Smooth muscle cell (in vitro differentiated cells): Measurements from ENCODE around the gene ZNF628. TPM values are rescaled to one million over a fixed set of nuclear protein-coding genes. Genes with fewer than 3 reads are reported as not detected.

Experiments used
- DNase-seq: peaks from one replicate; lab custom pipeline; 2025; ENCODE audit not compliant: unreplicated experiment; lab: John Stamatoyannopoulos, UW
- H2AFZ ChIP-seq: fragments of 200-600 bp; sonication (generic); 2 replicates; pipeline ENCODE4 v1.6.0; 2016; ENCODE audit warnings: antibody characterized with exemption, low read depth, mild to moderate bottlenecking
- H3F3A ChIP-seq: fragments of 200-600 bp; sonication (generic); 2 replicates; pipeline ENCODE4 v1.6.0; 2017; ENCODE audit warnings: antibody characterized with exemption, low read depth
- H3K27ac ChIP-seq: fragments of 200-600 bp; sonication (generic); 2 replicates; pipeline ENCODE4 v1.5.1; 2016; ENCODE audit warnings: low read depth, mild to moderate bottlenecking
- H3K27me3 ChIP-seq: fragments of 200-600 bp; sonication (generic); 2 replicates; pipeline ENCODE4 v1.6.1; 2016; ENCODE audit warnings: low read depth, mild to moderate bottlenecking
- H3K36me3 ChIP-seq: fragments of 200-600 bp; sonication (generic); 2 replicates; pipeline ENCODE4 v1.5.1; 2016; ENCODE audit warnings: low read depth
- H3K4me1 ChIP-seq: fragments of 200-600 bp; sonication (generic); 2 replicates; pipeline ENCODE4 v1.5.1; 2016; ENCODE audit warnings: low read depth
- H3K4me2 ChIP-seq: fragments of 200-600 bp; sonication (generic); 2 replicates; pipeline ENCODE4 v1.6.0; 2016; ENCODE audit warnings: mild to moderate bottlenecking
- H3K4me3 ChIP-seq: fragments of 200-600 bp; sonication (generic); 2 replicates; pipeline ENCODE4 v1.5.1; 2016; ENCODE audit warnings: mild to moderate bottlenecking
- H3K79me2 ChIP-seq: fragments of 200-600 bp; sonication (generic); 2 replicates; pipeline ENCODE4 v1.6.0; 2016; ENCODE audit warnings: low read depth, mild to moderate bottlenecking
- H3K9ac ChIP-seq: fragments of 200-600 bp; sonication (generic); 2 replicates; pipeline ENCODE4 v1.6.0; 2016; ENCODE audit warnings: low read depth
- H3K9me3 ChIP-seq: fragments of 200-600 bp; sonication (generic); replicated peaks from 2 replicates; pipeline ENCODE4 v1.5.1; 2016; ENCODE audit warnings: low read depth
- H4K20me1 ChIP-seq: fragments of 200-600 bp; sonication (generic); 2 replicates; pipeline ENCODE4 v1.6.0; 2016; ENCODE audit warnings: low read depth
- CTCF ChIP-seq: fragments of 200-600 bp; sonication (generic); IDR thresholded peaks from 2 replicates; pipeline ENCODE4 v1.5.1; 2017; ENCODE audit warnings: borderline replicate concordance, mild to moderate bottlenecking, antibody characterized with exemption; ENCODE audit not compliant: insufficient read depth, poor library complexity, severe bottlenecking
- WGBS: methylation state at CpG from one replicate; pipeline ENCODE4 v1.1.7; 2016; ENCODE audit warnings: low lambda C conversion rate; 5-methylcytosine and 5-hydroxymethylcytosine counted together
- polyA plus RNA-seq: library from polyadenylated mRNA; unstranded; fragments of >200 nt; fragmentation: Nextera tagmentation; extraction: Ambion mirVana; gene quantifications from 2 replicates; pipeline ENCODE4 v1.2.1, GENCODE V29; 2016
- total RNA-seq: library from RNA; depleted of rRNA; stranded (reverse); fragments of >200 nt; gene quantifications from 2 replicates; pipeline ENCODE4 v1.2.3, GENCODE V29; 2014

ZNF628 gene
- total and polyA plus RNA-seq, 2 experiments from 2014 or later = 1.3 to 2.6 TPM

GRCh38 chr19:55465460-55466240, 10.8 kb upstream of the ZNF628 start:
- no peak overlapping the region for H2AFZ ChIP-seq
- peaks cover 12% of the 10 kb centered on the region for H3F3A ChIP-seq
- H3K9me3 ChIP-seq = no peaks in the 10 kb centered on the region
- no peak for TF ChIP-seq CTCF
- H3K27ac ChIP-seq = no peak overlapping the region
- no peaks in the 10 kb centered on the region for H3K79me2 ChIP-seq
- H3K9ac ChIP-seq = no peak overlapping the region
- no peak overlapping the region for H3K4me3 ChIP-seq
- 82% methylated on average over 11 of the region's 11 CpGs for WGBS
- H3K4me1 ChIP-seq = no peaks in the 10 kb centered on the region
- H4K20me1 ChIP-seq = no peaks in the 10 kb centered on the region
- no peak for DNase-seq
- no peaks in the 10 kb centered on the region for H3K36me3 ChIP-seq
- no peak overlapping the region for H3K4me2 ChIP-seq
- peaks cover 14% of the 10 kb centered on the region for H3K27me3 ChIP-seq

- Histone ChIP-seq H3K9me3 (no peaks in the 10 kb centered on the region), H3K27me3 (peaks cover 14% of the 10 kb centered on the region), H3K36me3 (no peaks in the 10 kb centered on the region), H3K4me3 (no peak overlapping the region), H3K9ac (no peak overlapping the region), H3F3A (peaks cover 12% of the 10 kb centered on the region), H3K79me2 (no peaks in the 10 kb centered on the region), H3K4me2 (no peak overlapping the region), H3K4me1 (no peaks in the 10 kb centered on the region), H4K20me1 (no peaks in the 10 kb centered on the region), H2AFZ (no peak overlapping the region), H3K27ac (no peak overlapping the region)
- no peak for TF ChIP-seq CTCF
- 94% methylated on average over 4 of the region's 4 CpGs for WGBS
- DNase-seq = no peak
These were observed 10.2 kb upstream of the ZNF628 start for GRCh38 chr19:55466241-55466614.

- Histone ChIP-seq H3F3A (peaks cover 12% of the 10 kb centered on the region), H3K27ac (peak overlapping the region; percentile 20), H3K36me3 (no peaks in the 10 kb centered on the region), H3K4me2 (peak overlapping the region; percentile 52), H3K9ac (no peak overlapping the region), H3K9me3 (no peaks in the 10 kb centered on the region), H3K4me1 (no peaks in the 10 kb centered on the region), H2AFZ (no peak overlapping the region), H3K4me3 (no peak overlapping the region), H3K27me3 (peaks cover 14% of the 10 kb centered on the region), H3K79me2 (no peaks in the 10 kb centered on the region), H4K20me1 (no peaks in the 10 kb centered on the region)
- WGBS = 32% methylated on average over 29 of the region's 29 CpGs
- no peak for DNase-seq
- peak; percentile 99 for TF ChIP-seq CTCF
These were observed 9.0 kb upstream of the ZNF628 start for GRCh38 chr19:55467236-55468053.
